HG03039 (cell line): Measurements from ENCODE around the gene LMNTD2.

Experiments used
- ATAC-seq: cut with Tn5 transposase; IDR thresholded peaks from one replicate; pipeline ENCODE4 v1.9.1; 2021; ENCODE audit warnings: mild to moderate bottlenecking, moderate library complexity; ENCODE audit not compliant: unreplicated experiment

The LMNTD2 gene

GRCh38 chr11:568306-569157 is 8.0 kb upstream of the LMNTD2 start:
- peak; percentile 73 for ATAC-seq

- ATAC-seq = no peak
Observed at GRCh38 chr11:567629-568292, 7.2 kb upstream of the LMNTD2 start.

- ATAC-seq = no peak
Observed at GRCh38 chr11:567011-567628, 6.6 kb upstream of the LMNTD2 start.

GRCh38 chr11:565921-566509 is 5.5 kb upstream of the LMNTD2 start:
- ATAC-seq = no peak

GRCh38 chr11:563812-564578 is 3.5 kb upstream of the LMNTD2 start:
- no peak for ATAC-seq

- ATAC-seq = no peak
Observed at GRCh38 chr11:563066-563811, 2.7 kb upstream of the LMNTD2 start.

- no peak for ATAC-seq
Observed at GRCh38 chr11:562046-562645, 1.6 kb upstream of the LMNTD2 start.

- peak; percentile 12 for ATAC-seq
Observed at GRCh38 chr11:561148-562003, 838 bp upstream of the LMNTD2 start.

GRCh38 chr11:559712-560304 is 730 bp downstream of the LMNTD2 start:
- no peak for ATAC-seq

GRCh38 chr11:559020-559620 is 1.4 kb downstream of the LMNTD2 start:
- ATAC-seq = no peak

- ATAC-seq = no peak
Observed at GRCh38 chr11:558503-558902, 2.0 kb downstream of the LMNTD2 start.

- ATAC-seq = no peak
Observed at GRCh38 chr11:557328-558132, 3.0 kb downstream of the LMNTD2 start.

- ATAC-seq = no peak
Observed at GRCh38 chr11:556662-557256, 3.8 kb downstream of the LMNTD2 start.

- no peak for ATAC-seq
Observed at GRCh38 chr11:555780-556661, 4.5 kb downstream of the LMNTD2 start.

- no peak for ATAC-seq
Observed at GRCh38 chr11:555227-555779, 5.2 kb downstream of the LMNTD2 start.
